ENCODE measurements around the gene POLR2M. TPM values are rescaled to one million over a fixed set of nuclear protein-coding genes. Genes with fewer than 3 reads are reported as not detected.

The POLR2M gene
- total and polyA plus RNA-seq, 10 of the 15 experiments (the other 5 are each of a cell fraction or from before 2014, with no cell fraction given): 5.8 to 364 (median 23.7) TPM

GRCh38 chr15:57740048-57740447, 33.5 kb downstream of the POLR2M start:
- no peak overlapping the region for H3K27ac ChIP-seq (ENCODE audit: control insufficient read depth, insufficient read depth)
- H4K20me1 ChIP-seq (ENCODE audit: control insufficient read depth, insufficient read depth): no peaks in the 10 kb centered on the region
- DNase-seq (ENCODE audit: low read depth, low spot score): no peak
- no TSS peak for BruUV-seq (replicated peaks)
- H3K4me3 ChIP-seq: no peak overlapping the region
- WGBS (ENCODE audit: insufficient coverage, insufficient replicate concordance, low lambda C conversion rate, missing lambda C conversion rate): 5% methylated on average over 4 of the region's 4 CpGs
- in situ Hi-C loops (cut with MboI) (loop anchor here (10.0 kb wide), 1 partner anchor 445 kb away; no protein-coding TSS in a partner anchor), intact Hi-C loops (cut with micrococcal nuclease; ENCODE audit: unreplicated experiment) (loop anchor here (10.0 kb wide), 1 partner anchor 335 kb away; no protein-coding TSS in a partner anchor)
- TF ChIP-seq, protein P1, sequence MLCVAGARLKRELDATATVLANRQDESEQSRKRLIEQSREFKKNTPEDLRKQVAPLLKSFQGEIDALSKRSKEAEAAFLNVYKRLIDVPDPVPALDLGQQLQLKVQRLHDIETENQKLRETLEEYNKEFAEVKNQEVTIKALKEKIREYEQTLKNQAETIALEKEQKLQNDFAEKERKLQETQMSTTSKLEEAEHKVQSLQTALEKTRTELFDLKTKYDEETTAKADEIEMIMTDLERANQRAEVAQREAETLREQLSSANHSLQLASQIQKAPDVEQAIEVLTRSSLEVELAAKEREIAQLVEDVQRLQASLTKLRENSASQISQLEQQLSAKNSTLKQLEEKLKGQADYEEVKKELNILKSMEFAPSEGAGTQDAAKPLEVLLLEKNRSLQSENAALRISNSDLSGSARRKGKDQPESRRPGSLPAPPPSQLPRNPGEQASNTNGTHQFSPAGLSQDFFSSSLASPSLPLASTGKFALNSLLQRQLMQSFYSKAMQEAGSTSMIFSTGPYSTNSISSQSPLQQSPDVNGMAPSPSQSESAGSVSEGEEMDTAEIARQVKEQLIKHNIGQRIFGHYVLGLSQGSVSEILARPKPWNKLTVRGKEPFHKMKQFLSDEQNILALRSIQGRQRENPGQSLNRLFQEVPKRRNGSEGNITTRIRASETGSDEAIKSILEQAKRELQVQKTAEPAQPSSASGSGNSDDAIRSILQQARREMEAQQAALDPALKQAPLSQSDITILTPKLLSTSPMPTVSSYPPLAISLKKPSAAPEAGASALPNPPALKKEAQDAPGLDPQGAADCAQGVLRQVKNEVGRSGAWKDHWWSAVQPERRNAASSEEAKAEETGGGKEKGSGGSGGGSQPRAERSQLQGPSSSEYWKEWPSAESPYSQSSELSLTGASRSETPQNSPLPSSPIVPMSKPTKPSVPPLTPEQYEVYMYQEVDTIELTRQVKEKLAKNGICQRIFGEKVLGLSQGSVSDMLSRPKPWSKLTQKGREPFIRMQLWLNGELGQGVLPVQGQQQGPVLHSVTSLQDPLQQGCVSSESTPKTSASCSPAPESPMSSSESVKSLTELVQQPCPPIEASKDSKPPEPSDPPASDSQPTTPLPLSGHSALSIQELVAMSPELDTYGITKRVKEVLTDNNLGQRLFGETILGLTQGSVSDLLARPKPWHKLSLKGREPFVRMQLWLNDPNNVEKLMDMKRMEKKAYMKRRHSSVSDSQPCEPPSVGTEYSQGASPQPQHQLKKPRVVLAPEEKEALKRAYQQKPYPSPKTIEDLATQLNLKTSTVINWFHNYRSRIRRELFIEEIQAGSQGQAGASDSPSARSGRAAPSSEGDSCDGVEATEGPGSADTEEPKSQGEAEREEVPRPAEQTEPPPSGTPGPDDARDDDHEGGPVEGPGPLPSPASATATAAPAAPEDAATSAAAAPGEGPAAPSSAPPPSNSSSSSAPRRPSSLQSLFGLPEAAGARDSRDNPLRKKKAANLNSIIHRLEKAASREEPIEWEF (IDR thresholded peaks at IDR 0.05; ENCODE audit: insufficient replicate concordance, low read depth, low read length): no peak
- TF ChIP-seq RAD51 (IDR thresholded peaks at IDR 0.05): no peak
- no peak for TF ChIP-seq POLR2AphosphoS5 (IDR thresholded peaks at IDR 0.05; ENCODE audit: low read length)
- TF ChIP-seq CHD1 (IDR thresholded peaks at IDR 0.05; ENCODE audit: low read depth, low read length): no peak
- TF ChIP-seq EED (IDR thresholded peaks at IDR 0.05; ENCODE audit: low read depth): no peak
- TF ChIP-seq MYB (IDR thresholded peaks at IDR 0.05; ENCODE audit: borderline replicate concordance, low read depth, low read length): no peak
- TF ChIP-seq PAX5 (IDR thresholded peaks at IDR 0.05; ENCODE audit: borderline replicate concordance, low read depth, low read length): no peak
- no peak for TF ChIP-seq TCF12 (IDR thresholded peaks at IDR 0.05; ENCODE audit: low read depth, low read length)
- ATAC-seq: no peak
- CTCF ChIA-PET: interaction anchor here (1.5 to 2.0 kb wide), 2 partner anchors 9 to 120 kb away, joined by 5 to 7 read pairs; no protein-coding TSS in a partner anchor
- no peak overlapping the region for H3K9ac ChIP-seq (ENCODE audit: control insufficient read depth, insufficient read depth, low read length)
- no peaks in the 10 kb centered on the region for H3K79me2 ChIP-seq (ENCODE audit: control insufficient read depth, insufficient read depth, low read length)
- H3K9me3 ChIP-seq (replicated peaks; ENCODE audit: control insufficient read depth, insufficient read depth, low read length): no peaks in the 10 kb centered on the region
- no peak for FAIRE-seq
- H2AFZ ChIP-seq (ENCODE audit: control insufficient read depth, low read depth, low read length): no peak overlapping the region
- H3K4me1 ChIP-seq (ENCODE audit: control insufficient read depth, insufficient read depth, low read length): no peaks in the 10 kb centered on the region
- SMC1A ChIA-PET (ENCODE audit: uncharacterized antibody, unreplicated experiment): no interaction called here
- RAD21 ChIA-PET (ENCODE audit: unreplicated experiment): no interaction called here
- POLR2A ChIA-PET: no interaction called here
- no peak overlapping the region for H3K4me2 ChIP-seq (ENCODE audit: control insufficient read depth, insufficient read depth)
- no peaks in the 10 kb centered on the region for H3K36me3 ChIP-seq (ENCODE audit: control insufficient read depth in 2 of 2, insufficient read depth in 2 of 2, low read length in 1 of 2)
- no peaks in the 10 kb centered on the region; a peak in 1 of 4 replicates for H3K27me3 ChIP-seq (replicated peaks in 1 of 2; ENCODE audit: control insufficient read depth in 2 of 2, insufficient read depth in 2 of 2, low read length in 1 of 2)
